ENCODE measurements around the gene RHOC.

The RHOC gene

DNA sequence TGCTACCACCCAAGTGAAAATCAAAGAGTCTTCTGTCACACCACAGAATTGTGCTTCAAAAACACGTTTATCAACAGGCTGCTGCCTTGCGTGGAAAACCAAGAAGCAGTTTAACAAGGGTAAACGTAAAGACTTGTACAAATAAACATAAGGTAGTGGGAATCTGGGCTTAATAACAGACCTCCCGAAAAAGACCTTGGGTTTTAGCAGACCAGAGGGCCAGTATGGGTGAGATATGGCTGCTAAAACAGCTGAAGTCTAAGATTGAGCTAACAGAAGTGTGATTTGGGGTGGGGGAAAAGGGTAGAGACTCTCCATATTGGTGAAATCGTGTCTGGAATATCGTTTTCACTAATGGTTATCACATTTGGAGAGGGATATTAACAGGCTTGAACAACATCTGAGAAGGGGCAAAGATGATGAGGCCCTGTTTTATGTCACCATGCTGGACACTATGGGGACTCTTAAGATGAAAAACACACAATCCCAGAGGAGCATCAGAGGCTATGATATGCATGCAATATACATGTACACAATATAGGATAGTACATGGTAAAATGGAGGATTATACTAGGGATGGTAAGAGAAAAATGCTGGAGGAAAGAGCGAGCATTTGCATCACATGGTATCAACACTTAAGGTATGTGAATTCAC, 31.1 kb downstream of the RHOC start:
- no peak for DNase-seq

GRCh38 chr1:112674986-112675727, 31.8 kb downstream of the RHOC start:
- peak; percentile 43 to 56 for DNase-seq

DNA sequence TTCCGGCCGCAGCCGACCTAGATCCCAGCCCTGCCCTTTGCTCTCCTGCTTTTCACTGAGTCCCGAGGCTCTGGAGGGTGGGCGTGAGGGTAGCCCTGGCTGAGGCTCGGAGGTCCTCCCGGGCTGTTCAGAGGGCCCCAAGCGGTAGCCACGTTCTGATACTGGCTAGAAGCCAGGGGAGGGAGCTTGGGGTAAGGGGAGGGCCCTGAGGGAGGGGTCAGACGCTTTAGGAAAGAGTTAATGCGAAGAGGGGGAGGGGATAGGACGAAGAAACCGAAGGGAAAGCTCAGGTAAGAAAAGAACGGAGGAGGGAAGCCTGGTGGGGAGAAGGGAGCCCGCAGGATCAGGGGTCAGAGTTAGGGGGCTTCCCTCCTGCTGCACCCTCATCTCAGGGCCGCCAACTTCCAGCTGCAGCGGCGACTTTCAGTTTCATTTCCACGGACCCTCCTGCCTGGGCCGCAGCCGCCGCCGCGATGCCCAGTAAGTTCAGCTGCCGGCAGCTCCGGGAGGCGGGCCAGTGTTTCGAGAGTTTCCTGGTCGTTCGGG, 32.4 kb downstream of the RHOC start, which contains the start of gene MOV10:
MOV10 (plus strand) TSS at position 220 of the 546 bp plus-strand sequence; CDS start at position 474, 254 bp downstream.
- DNase-seq: peak; percentile 66 to 75

DNA sequence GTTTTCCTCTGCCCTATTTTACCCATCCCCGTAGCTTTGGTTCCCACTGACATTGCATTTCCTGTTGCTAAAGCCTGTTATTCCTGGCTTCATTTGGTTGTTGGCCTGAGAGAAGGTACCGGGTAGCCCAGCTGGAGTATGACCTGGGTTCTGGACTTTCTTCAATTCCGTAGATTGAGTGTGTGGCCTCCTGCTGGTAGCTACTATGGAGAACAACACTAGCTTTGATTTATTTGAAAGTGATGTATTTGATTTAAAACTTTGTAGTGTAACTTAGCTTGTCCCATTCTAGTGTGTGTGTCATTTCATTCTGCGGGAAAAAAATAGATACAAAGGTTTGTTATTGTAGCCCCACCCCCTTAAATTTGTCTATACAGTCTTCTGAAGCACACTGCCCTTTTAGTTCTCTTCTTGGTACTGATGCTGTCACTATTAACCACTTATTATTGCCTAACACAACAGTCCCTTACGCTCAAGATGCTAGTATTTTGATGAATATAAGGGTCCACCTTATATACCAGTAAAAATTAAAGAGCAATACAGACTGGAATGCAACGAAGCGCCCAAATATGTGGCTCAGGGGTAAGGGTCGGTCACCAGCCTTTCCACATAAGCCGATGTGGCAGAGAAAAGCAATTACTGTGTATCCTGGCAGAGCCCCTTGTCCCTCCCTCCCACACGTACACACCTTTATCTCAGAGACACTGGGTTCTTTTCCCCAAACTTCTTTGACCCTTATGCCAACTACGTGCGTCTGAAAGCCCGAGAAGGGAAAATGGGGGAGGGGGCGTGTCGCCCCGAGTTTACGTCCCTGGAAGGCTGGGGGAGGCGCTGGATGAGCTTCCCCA, 33.1 kb downstream of the RHOC start:
- DNase-seq: no peak

DNA sequence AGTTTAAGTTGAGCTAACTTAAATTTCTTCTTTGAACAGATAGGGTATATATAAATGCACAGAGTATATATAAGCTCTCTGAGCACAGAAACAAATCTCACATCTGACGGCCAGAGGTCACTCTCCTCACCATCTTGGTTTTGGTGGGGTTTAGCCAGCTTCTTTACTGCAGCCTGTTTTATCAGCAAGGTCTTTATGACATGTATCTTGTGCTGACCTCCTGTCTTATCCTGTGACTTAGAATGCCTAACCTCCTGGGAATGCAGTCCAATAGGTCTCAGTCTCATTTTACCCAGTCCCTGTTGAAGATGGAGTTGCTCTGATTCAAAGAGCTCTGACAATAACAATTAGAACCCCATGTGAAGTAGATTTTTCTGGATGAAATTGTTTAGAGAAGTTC, 34.1 kb downstream of the RHOC start:
- no peak for DNase-seq

DNA sequence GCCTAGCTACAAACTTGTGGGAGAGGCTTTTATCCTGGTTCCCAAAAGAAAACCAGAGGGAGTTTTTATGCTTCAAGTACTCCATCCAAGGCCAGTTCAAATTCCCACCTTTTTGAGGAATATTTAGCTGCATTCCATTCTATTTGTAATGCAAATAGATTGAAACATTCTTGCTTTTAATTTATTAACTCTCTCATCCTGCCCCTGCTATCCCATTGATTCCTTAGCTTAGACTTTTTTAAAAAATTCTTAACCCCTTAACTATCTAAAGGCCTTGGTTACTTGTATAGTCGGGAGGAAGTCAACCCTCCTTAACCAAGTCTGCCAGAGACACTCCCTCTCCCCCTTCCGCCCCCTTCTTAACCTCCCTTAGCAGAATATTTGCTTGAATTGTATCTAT, 34.9 kb downstream of the RHOC start:
- DNase-seq: no peak

GRCh38 chr1:112666946-112667345, 40.0 kb downstream of the RHOC start:
- DNase-seq: no peak

- DNase-seq: no peak
These were observed 41.1 kb downstream of the RHOC start for GRCh38 chr1:112665857-112666256.

GRCh38 chr1:112651205-112651604, 55.7 kb downstream of the RHOC start:
- DNase-seq: no peak
